HAP-1 (cell line): ENCODE measurements around the gene HSP90AB1.

Experiments used
- DNase-seq, 2 experiments: peaks; one replicate each; pipeline ENCODE4 v3.0.0-alpha.2; 2016 to 2020; ENCODE audit warnings: low spot score in 2 of 2
- H3K27me3 ChIP-seq: fragments of 250-450 bp; sonication (Bioruptor Pico); 2 replicates; pipeline ENCODE4 v1.5.1; 2020; ENCODE audit warnings: low read depth, mild to moderate bottlenecking, moderate library complexity
- H3K36me3 ChIP-seq: fragments of 250-450 bp; sonication (Bioruptor Pico); replicated peaks from 2 replicates; pipeline ENCODE4 v1.5.1; 2020; ENCODE audit warnings: mild to moderate bottlenecking
- H3K4me1 ChIP-seq: fragments of 250-450 bp; sonication (Bioruptor Pico); 2 replicates; pipeline ENCODE4 v1.5.1; 2020; ENCODE audit warnings: mild to moderate bottlenecking
- H3K4me3 ChIP-seq: fragments of 250-450 bp; sonication (Bioruptor Pico); 2 replicates; pipeline ENCODE4 v1.5.1; 2020; ENCODE audit warnings: mild to moderate bottlenecking, moderate library complexity
- H3K9me3 ChIP-seq: fragments of 250-450 bp; sonication (Bioruptor Pico); 2 replicates; pipeline ENCODE4 v1.5.1; 2020; ENCODE audit warnings: mild to moderate bottlenecking, moderate library complexity
- in situ Hi-C: fragments of 300-500 bp; cut with MboI; formaldehyde crosslinking; loops from 3 replicates; pipeline ENCODE4 v1.14.3; 2020; ENCODE audit warnings: low sequenced_read_pairs, inconsistent platforms, mixed read lengths

HSP90AB1 gene

GRCh38 chr6:44276667-44277640, 30.1 kb downstream of the HSP90AB1 start:
- no peaks in the 10 kb centered on the region for H3K36me3 ChIP-seq
- in situ Hi-C loops = no loop called here
- no peak for DNase-seq
- no peaks in the 10 kb centered on the region for H3K9me3 ChIP-seq
- H3K4me3 ChIP-seq = no peak overlapping the region
- H3K27me3 ChIP-seq = peaks cover 6% of the 10 kb centered on the region; the same call in 1 of the 2 replicates
- no peaks in the 10 kb centered on the region for H3K4me1 ChIP-seq

- peaks cover 6% of the 10 kb centered on the region for H3K27me3 ChIP-seq
Observed at GRCh38 chr6:44277763-44278162, 30.9 kb downstream of the HSP90AB1 start.

GRCh38 chr6:44278315-44278714, 31.4 kb downstream of the HSP90AB1 start:
- Histone ChIP-seq H3K4me1 (no peaks in the 10 kb centered on the region), H3K9me3 (no peaks in the 10 kb centered on the region), H3K36me3 (no peaks in the 10 kb centered on the region), H3K27me3 (peaks cover 9% of the 10 kb centered on the region), H3K4me3 (no peak overlapping the region)
- DNase-seq = no peak
- in situ Hi-C loops = no loop called here

More at GRCh38 chr6:44277763-44278162, 30.9 kb downstream of the HSP90AB1 start:
- Histone ChIP-seq H3K4me1 (no peaks in the 10 kb centered on the region), H3K4me3 (no peak overlapping the region), H3K9me3 (no peaks in the 10 kb centered on the region), H3K36me3 (no peaks in the 10 kb centered on the region)
- no peak for DNase-seq
- in situ Hi-C loops = no loop called here

GRCh38 chr6:44278774-44279697, 32.1 kb downstream of the HSP90AB1 start:
- H3K9me3 ChIP-seq = no peaks in the 10 kb centered on the region
- no peaks in the 10 kb centered on the region for H3K4me1 ChIP-seq
- in situ Hi-C loops = no loop called here
- no peak overlapping the region for H3K4me3 ChIP-seq
- DNase-seq = no peak
- no peaks in the 10 kb centered on the region for H3K36me3 ChIP-seq
- H3K27me3 ChIP-seq = peaks cover 17% of the 10 kb centered on the region

DNA sequence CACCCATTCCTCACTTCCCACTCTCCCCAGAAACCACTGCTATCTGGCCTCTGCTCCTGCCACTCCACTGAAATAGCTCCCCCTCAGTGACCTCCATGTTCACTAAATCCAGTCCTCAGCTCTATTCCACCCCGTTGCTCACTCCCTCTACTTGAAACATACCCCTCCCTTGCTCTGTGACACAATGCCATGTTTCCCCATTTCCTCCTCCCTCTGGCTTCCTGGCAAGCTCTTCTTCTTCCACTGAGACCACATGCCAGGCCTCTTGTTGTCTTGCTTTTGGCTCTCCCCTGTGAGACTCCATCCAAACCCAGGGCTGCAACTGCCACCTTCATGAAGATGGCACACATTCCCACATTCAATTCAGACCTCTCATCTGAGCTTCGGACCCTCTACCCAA, 37.2 kb downstream of the HSP90AB1 start:
- H3K4me3 ChIP-seq = no peak overlapping the region
- peaks cover 29% of the 10 kb centered on the region for H3K27me3 ChIP-seq
- in situ Hi-C loops = no loop called here
- H3K4me1 ChIP-seq = no peaks in the 10 kb centered on the region
- DNase-seq = no peak
- H3K9me3 ChIP-seq = no peaks in the 10 kb centered on the region
- no peaks in the 10 kb centered on the region for H3K36me3 ChIP-seq

- Histone ChIP-seq H3K36me3 (no peaks in the 10 kb centered on the region), H3K4me1 (no peaks in the 10 kb centered on the region), H3K4me3 (no peak overlapping the region), H3K9me3 (no peaks in the 10 kb centered on the region), H3K27me3 (peaks cover 37% of the 10 kb centered on the region)
- in situ Hi-C loops = no loop called here
- no peak for DNase-seq
Observed at GRCh38 chr6:44284867-44285266, 38.0 kb downstream of the HSP90AB1 start.

DNA sequence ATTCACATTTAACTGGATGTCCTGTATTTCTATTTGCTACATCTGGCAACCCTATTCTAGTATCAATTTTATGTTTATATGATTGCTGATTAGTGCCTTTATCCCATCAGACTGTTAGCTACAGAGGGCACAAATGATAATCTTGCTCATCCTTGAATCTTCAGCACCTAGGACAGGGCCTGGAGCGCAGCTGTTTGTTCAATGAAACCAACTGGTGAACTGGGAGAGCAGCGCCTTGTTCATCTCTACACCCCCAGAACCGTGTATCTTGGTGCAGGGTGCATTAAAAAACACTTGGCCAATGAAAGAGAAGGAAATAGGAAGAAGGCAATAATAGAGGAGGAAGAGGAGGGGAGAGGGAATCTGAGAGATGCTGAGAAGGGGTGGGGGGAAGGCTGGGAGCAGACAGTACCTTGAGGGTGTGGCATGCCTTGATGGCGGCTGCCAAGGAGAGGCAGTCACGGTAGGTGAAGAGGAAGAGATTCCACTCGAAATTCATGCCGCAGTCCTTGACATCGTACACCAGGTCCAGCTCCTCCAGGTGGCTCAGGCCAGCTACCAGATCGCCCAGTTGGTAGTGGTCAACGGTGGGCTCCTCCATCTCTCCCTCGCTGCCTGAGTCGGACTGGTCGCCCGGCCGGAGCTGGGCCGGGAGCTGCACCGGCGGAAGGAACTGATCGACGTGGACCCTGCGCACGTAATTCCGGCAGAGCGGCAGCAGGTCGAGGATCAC, 38.8 kb downstream of the HSP90AB1 start:
- H3K36me3 ChIP-seq = no peaks in the 10 kb centered on the region
- no peaks in the 10 kb centered on the region for H3K4me1 ChIP-seq
- in situ Hi-C loops = no loop called here
- peaks cover 45% of the 10 kb centered on the region for H3K27me3 ChIP-seq
- H3K4me3 ChIP-seq = no peak overlapping the region
- no peaks in the 10 kb centered on the region for H3K9me3 ChIP-seq
- peak in 1 of 2 experiments; percentile 44 for DNase-seq

DNA sequence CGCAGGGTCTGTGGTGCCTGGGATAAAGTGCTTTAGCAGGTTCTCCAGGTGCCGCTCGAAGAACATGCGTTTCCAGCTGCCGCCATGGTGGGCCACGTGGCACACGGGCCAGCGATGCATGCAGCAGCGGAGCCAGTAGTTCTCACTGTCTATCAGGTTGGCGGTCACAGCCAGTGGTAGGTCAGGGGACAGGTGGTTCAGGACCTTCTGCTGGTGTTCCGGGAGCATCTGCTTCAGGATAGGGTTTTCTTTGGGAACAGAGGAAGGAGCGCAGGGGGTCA, 39.3 kb downstream of the HSP90AB1 start:
- Histone ChIP-seq H3K36me3 (no peaks in the 10 kb centered on the region), H3K4me1 (no peaks in the 10 kb centered on the region), H3K4me3 (no peak overlapping the region), H3K27me3 (peaks cover 50% of the 10 kb centered on the region), H3K9me3 (no peaks in the 10 kb centered on the region)
- DNase-seq = no peak
- in situ Hi-C loops = no loop called here

GRCh38 chr6:44286747-44287146, 39.8 kb downstream of the HSP90AB1 start:
- peaks cover 55% of the 10 kb centered on the region for H3K27me3 ChIP-seq
- DNase-seq = no peak
- in situ Hi-C loops = no loop called here
- no peaks in the 10 kb centered on the region for H3K4me1 ChIP-seq
- H3K36me3 ChIP-seq = no peaks in the 10 kb centered on the region
- no peaks in the 10 kb centered on the region for H3K9me3 ChIP-seq
- H3K4me3 ChIP-seq = no peak overlapping the region

DNA sequence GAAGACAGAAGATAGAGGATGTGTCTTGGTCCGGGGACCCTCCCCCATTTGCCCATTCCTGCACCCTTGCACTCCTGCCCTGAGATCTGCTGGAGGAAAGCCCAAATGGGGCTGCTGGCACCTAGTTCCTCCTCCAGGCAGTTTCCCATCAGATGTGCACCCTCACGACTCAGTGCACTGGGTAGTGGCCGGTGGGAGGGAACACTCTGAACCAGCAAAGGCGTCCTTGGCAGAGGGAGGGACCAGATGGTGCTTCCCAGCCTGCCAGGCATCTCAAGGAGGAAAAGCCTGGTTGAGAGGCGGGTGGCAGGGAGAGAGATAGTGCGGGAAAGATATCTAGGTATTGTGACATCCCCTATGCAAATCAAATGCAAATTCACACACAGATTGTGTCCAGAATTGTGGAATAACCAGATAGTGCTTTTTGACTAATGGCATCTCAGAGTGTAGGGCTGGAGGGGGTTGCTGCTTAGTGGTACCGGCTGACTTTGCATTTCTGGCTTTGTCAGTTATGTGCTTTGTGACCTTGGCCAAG, 42.9 kb downstream of the HSP90AB1 start:
- DNase-seq = no peak
- H3K9me3 ChIP-seq = no peaks in the 10 kb centered on the region
- no peaks in the 10 kb centered on the region for H3K4me1 ChIP-seq
- H3K27me3 ChIP-seq = peaks cover 64% of the 10 kb centered on the region
- in situ Hi-C loops = no loop called here
- no peaks in the 10 kb centered on the region for H3K36me3 ChIP-seq
- no peak overlapping the region for H3K4me3 ChIP-seq

- no peak for DNase-seq
- no peaks in the 10 kb centered on the region for H3K9me3 ChIP-seq
- no peaks in the 10 kb centered on the region for H3K36me3 ChIP-seq
- in situ Hi-C loops = no loop called here
- no peaks in the 10 kb centered on the region for H3K4me1 ChIP-seq
- no peak overlapping the region for H3K4me3 ChIP-seq
- H3K27me3 ChIP-seq = peaks cover 63% of the 10 kb centered on the region
Observed at GRCh38 chr6:44291841-44292240, 44.9 kb downstream of the HSP90AB1 start.

DNA sequence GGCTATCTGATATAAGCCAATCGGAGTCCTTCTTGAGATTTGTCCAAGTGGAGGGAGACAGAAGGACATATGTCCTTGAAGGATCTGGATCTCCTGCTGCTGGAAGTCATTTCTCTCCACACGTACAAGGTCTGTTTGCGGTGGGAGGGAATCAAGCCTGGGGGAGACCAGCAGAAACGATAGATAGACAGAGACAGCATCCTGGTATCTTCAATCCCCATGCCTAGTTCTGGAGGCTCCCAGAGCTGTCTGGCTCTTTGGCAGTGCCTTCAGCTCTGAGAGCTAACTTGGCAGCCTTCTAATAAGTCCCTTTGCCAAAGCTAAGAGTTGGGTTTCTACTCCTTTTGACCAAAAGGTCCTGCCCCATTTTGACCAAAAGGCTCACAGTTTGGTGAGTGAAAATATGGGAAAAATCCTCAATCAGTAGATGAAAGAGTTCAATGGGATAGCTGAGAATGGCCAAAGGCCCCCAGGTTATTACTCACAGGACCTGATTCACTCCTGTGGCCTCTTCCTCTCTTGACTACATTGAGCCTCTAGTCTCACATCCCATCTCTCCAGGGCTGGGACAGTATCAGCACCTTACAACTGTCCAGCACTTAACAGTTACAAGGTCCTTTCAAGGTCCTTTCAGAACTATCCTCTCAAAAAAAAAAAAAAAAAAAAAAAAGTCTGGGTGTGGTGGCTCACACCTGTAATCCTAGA, 45.9 kb downstream of the HSP90AB1 start:
- no peak for DNase-seq
- Histone ChIP-seq H3K36me3 (no peaks in the 10 kb centered on the region), H3K9me3 (no peaks in the 10 kb centered on the region), H3K27me3 (peaks cover 72% of the 10 kb centered on the region), H3K4me1 (no peaks in the 10 kb centered on the region), H3K4me3 (no peak overlapping the region)
- in situ Hi-C loops = no loop called here
